Measurements from ENCODE around the gene PRRT4. TPM values are rescaled to one million over a fixed set of nuclear protein-coding genes. Genes with fewer than 3 reads are reported as not detected.

The PRRT4 gene
- total RNA-seq, 1 experiment from 2014 or later = 0.24 TPM

GRCh38 chr7:128352153-128352537 is 9.3 kb downstream of the PRRT4 start:
- peak; percentile 68 for TF ChIP-seq CTCF (conservative IDR thresholded peaks at IDR 0.05)
- H3K9ac ChIP-seq (ENCODE audit: extremely low read depth, insufficient read length, low read length) = no peak overlapping the region
- H2BK5ac ChIP-seq (ENCODE audit: insufficient read length, low read length) = no peak overlapping the region
- no peak overlapping the region for H2AFZ ChIP-seq (ENCODE audit: low read length)
- peak overlapping the region; percentile 52; the same call in 1 of the 2 replicates for H3K14ac ChIP-seq (ENCODE audit: insufficient read depth, low read length)
- Mint-ChIP-seq H3K36me3 (ENCODE audit: insufficient read depth in 1 of 3, low read depth in 3 of 3) (no peaks in the 10 kb centered on the region), H3K27me3 (ENCODE audit: low read depth) (peaks cover 83% of the 10 kb centered on the region), H3K9me3 (no peaks in the 10 kb centered on the region), H3K27ac (no peak overlapping the region), H3K4me1 (peaks cover 3 to 10% of the 10 kb centered on the region in 2 experiments; a peak in 3 of 4 replicates), H3K4me3 (no peak overlapping the region)
- H2AK5ac ChIP-seq (ENCODE audit: insufficient read length, low read length) = no peak overlapping the region
- no peak overlapping the region for H3K23ac ChIP-seq (ENCODE audit: insufficient read length, low read depth, low read length)
- H3K4ac ChIP-seq (ENCODE audit: low read depth, low read length) = no peak overlapping the region
- H3K18ac ChIP-seq (ENCODE audit: insufficient read length, low read depth, low read length) = no peak overlapping the region
- no peak overlapping the region for H2BK15ac ChIP-seq (ENCODE audit: low read depth, low read length)
- no peaks in the 10 kb centered on the region for H3K4me1 ChIP-seq (ENCODE audit: insufficient read depth, low read length)
- no peak overlapping the region for H2BK120ac ChIP-seq (ENCODE audit: low read depth, low read length, poor library complexity, severe bottlenecking)
- H3K56ac ChIP-seq (ENCODE audit: insufficient read length, low read depth, low read length) = no peak overlapping the region
- no peak overlapping the region for H4K5ac ChIP-seq (ENCODE audit: insufficient read length, low read depth, low read length)
- H3K79me1 ChIP-seq (ENCODE audit: insufficient read depth, low read depth, low read length, poor library complexity, severe bottlenecking) = no peaks in the 10 kb centered on the region
- no peak overlapping the region for H4K91ac ChIP-seq (ENCODE audit: insufficient read length, low read depth, low read length)
- no peak overlapping the region for H3K4me2 ChIP-seq (ENCODE audit: insufficient read depth, insufficient read length, low read length)
- peaks cover 3% of the 10 kb centered on the region for H3K23me2 ChIP-seq (ENCODE audit: insufficient read length, low read depth, low read length, poor library complexity, severe bottlenecking)
- H3K27me3 ChIP-seq (ENCODE audit: insufficient read depth, low read length) = peaks cover 15% of the 10 kb centered on the region; the same call in 1 of the 2 replicates
- H4K20me1 ChIP-seq (ENCODE audit: control insufficient read depth, insufficient read depth, insufficient read length) = no peaks in the 10 kb centered on the region
- no peak overlapping the region for H4K8ac ChIP-seq (replicated peaks; ENCODE audit: insufficient read length, low read depth, low read length)
- DNase-seq = peak; percentile 94
- H2BK12ac ChIP-seq (ENCODE audit: insufficient read length, low read depth, low read length) = no peak overlapping the region
- WGBS (ENCODE audit: extremely low coverage, insufficient read length, low lambda C conversion rate) = no CpG with 5 or more reads among the region's 34 CpGs
- no peak overlapping the region for H3T11ph ChIP-seq (ENCODE audit: low read length)
- no peak overlapping the region for H2BK20ac ChIP-seq (ENCODE audit: low read depth, low read length, poor library complexity, severe bottlenecking)
- no peak overlapping the region for H3K27ac ChIP-seq (ENCODE audit: insufficient read length, low read depth, low read length)
- no peaks in the 10 kb centered on the region for H3K9me3 ChIP-seq (ENCODE audit: control insufficient read depth, low read depth, low read length)
- 0 out of 2 replicates have a peak, but pooled peaks cover 1% of the 10 kb centered on the region for H3K79me2 ChIP-seq (ENCODE audit: insufficient read depth, low read length)

Data from H9 (cell line).